ENCODE data around the gene SMIM41.
"Not testable (repeated sequence)": the region's sequence is repeated elsewhere in the genome, so short reads cannot be mapped to it uniquely, and the experiment has no call there.

SMIM41 gene

DNA sequence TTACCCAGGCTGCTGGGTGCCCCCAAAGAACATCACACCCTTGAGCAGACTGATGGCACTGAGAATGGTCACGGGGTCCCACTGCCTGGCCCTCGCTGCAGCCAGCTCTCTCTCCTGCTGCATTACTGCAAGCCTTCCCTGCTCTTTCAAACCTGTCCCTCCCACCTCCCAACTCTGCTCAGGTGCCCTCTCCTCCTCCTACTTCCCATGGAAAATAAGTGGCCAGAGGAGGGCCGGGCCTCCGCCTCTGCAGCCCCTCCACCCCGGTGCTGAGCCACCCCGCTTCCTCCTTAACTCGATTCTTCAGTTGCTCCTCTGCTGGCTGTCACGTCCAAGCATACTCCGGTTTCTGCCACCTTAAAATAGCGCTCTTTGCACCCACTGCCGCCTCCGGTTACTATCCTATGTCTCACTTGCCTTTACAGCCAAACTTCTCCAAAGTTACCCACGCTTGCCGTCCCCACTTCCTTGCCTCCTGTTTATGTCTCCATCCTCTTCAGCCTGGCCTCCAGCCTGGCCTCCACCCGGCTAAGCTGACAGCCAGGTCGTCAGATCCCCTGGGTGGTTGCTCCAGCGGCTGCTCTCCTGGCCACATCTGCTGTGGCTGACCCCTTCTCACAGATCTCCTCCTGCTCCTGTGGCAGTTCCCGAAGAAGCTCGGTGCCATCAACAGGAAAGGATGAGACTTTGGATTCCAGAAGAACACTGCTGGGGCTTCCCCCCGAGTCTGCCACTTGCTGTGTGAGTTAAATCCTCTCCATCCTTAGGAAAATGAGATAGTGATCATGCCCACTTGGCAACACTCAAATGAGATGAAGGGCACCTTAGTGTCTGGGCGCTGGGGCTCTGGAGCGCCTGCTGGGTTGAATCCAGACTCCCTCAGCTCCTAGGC lies 7.7 kb downstream of the SMIM41 start:
- DNase-seq = no peak

- no peak for DNase-seq
These were observed 8.7 kb downstream of the SMIM41 start for GRCh38 chr12:52087961-52088820.

GRCh38 chr12:52089491-52089890 lies 10.0 kb downstream of the SMIM41 start:
- DNase-seq = no peak

- no peak for DNase-seq
These were observed 10.8 kb downstream of the SMIM41 start for GRCh38 chr12:52090291-52090690.

DNA sequence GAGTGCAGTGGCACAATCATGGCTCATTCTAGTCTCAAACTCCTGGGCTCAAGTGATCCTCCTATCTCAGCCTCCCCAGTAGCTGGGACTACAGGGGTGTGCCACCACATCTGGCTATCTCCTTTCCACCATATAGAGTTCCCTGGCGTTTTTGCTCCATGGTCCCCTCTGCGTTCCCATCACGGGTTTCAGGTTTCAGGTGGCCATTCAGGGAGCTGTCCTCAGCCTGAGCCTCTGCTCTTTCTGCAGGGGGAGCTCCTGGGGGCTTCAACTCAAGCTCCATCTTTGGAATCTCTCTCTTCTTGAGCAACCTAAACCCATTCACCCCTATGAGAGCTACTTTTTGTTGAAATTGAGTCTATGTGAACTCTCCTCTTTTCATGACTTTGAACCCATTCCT lies 11.6 kb downstream of the SMIM41 start:
- no peak for DNase-seq

- no peak for DNase-seq
These were observed 12.4 kb downstream of the SMIM41 start for GRCh38 chr12:52091869-52092268.

DNA sequence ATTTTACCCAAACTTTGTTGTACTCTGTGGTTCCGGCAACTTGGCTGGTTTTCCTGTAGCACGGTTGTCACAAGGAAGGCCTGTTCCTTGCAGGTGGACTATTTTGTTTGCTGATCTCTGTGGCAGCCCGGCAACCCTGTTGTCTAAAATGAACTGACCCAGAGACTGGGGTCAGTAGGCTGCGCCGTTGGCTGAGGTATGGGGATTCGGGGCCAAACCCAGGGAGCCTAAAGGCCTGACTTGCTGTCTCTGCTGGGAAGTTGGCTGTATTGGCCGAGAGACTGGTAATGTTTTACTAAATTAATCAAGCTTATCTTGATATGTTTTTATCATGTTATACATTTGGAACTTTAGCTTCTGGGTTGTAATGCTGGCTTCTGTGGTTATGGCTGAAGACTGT lies 13.8 kb downstream of the SMIM41 start:
- DNase-seq = no peak

GRCh38 chr12:52096332-52097044 lies 17.0 kb downstream of the SMIM41 start:
- DNase-seq = no peak

- no peak for DNase-seq
These were observed 17.7 kb downstream of the SMIM41 start for GRCh38 chr12:52097045-52097666.

DNA sequence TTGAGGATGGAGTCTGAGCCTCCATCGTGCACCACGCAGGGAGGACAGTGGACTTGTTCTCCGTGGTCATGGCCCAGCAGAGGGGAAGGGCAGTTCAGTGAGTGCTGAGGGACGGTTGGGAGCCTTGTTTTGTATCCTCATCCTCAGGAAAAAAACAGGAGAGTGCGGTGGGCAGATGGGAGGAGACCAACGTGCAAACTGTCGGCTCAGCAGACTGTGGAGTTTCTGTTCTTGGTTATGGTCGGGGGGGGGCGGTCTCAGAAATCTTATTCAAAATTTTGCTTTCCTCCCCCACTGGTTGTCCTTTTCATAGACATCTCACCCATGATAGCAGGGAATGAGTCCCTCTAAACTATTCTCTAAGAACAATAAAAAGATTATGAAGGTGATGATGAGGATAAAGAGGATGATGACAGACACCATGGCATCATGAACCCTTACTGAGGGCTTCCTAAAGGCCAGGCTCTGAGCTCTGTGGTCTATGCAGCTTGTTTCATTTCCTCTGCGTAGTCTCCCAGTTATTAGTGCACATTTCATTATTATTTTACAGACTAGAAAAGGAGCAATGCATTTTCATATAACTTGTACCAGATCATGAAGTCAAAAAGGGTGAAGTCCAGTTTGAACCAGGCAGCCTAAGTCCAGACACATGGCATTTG lies 25.1 kb downstream of the SMIM41 start:
- DNase-seq = not testable (repeated sequence)

GRCh38 chr12:52116222-52117125 lies 37.0 kb downstream of the SMIM41 start:
- not testable (repeated sequence) for DNase-seq

GRCh38 chr12:52117806-52118475 lies 38.4 kb downstream of the SMIM41 start:
- not testable (repeated sequence) for DNase-seq

DNA sequence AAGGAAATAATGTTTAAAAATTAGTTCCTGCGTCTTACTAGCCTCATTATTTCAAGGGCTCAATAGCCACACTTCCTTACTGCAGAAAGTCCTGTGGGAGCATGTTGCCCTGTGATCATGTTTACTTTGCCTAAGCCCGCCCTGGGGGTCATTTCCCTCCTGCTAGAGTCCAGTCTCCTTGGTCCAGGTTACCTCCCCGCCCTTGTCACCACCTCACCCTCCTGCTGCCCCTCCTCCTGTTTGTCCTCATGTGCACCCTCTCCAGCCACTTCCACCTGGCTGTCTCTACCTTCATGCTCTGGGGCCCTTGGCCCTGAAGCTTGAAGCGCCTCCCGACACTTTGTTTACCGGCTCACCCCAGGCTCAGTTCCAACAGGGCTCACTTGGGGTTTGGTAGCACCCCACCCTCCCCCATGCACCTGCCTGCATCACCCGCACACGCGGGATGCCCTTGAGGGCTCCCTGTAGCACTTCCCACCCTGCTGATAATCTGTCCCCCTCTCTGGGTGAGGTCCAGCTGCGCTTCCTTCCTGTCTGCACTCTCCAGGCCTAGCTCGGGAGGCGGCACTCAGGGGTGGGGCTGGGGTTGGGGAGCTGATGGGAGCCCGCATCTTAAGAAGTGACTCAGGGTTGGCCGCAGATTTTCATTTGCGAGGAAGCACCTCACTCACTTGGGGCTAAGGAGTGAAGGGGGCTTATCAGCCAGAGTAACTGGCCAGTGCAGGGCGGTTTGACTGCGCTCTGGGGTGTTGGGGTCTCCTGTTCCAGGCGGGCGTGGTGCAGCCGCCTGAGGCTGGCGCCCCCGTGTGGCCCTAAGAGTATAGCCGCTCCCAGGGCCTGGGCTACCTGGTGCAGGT lies 40.1 kb downstream of the SMIM41 start:
- DNase-seq = peak; percentile 27

DNA sequence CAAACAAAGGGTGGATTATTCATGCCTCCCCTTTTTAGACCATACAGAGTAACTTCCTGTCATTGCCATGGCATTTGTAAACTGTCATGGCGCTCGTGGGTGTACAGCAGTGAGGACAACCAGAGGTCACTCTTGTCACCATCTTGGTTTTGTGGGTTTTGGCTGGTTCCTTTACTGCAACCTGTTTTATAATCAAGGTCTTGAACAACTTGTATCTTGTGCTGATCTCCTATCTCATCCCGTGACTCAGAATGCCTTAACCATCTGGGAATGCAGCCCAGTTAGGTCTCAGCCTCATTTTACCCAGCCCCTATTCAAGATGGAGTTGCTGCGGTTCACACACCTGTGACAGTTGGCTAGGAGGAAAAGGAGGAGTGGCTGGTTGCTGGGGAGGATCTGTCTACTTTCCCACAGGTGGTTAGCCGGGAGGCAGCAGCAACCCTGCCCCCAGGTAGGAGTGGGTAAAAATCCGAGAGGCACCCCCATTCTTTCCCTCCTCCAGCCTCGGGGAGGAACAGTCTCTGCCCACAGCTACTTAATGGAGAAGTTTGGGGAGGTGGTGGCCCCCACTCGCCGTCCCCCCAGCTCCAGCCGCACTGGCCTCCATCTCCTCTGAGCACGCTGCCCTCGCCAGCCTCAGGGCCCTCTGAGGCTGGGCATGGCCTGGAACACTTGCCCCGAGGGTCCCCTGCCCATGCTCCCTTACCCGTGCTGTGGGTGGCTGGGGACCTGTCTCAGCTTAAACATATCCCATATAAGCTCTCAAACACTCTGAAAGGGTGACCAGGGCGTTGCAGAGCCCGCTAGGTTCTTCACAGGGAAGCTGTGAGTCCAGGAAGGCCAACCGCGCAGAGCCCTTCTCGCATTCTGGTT lies 41.7 kb downstream of the SMIM41 start:
- no peak for DNase-seq

DNA sequence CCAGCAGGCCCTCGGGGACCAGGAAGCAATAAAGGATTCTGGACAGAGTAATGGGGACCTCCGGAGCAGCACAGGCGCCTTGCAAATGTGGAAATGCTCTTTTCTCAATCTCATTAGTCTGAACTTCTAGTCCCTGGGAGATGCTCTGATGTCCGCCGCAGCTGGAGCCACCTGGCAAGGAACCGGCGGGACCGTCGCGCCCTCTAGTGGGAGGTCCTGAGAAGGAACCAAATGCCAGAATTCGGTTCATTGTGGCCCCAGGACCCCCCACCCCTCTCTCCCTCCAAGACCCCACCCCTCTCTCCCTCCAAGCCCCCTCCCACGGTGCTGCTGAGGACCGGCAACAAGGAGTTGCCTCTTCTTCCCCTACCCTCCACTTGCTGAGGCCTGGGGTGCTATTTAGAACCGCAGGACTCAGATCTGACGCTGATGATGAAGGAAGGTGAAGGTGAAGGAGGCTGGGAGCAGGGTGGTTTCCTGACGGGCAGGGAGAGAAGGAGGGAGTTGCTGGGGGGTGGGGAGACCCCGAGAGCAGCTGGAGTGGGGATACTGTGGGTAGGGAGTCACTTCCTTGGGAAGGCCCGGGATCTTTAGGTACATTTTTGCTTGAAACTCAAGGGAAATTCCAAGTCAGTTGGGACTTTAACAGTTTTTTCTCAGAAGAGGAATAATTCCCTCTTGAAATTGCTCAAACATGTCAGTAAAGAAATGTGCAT lies 42.5 kb downstream of the SMIM41 start:
- peak; percentile 50 for DNase-seq

- no peak for DNase-seq
These were observed 43.0 kb downstream of the SMIM41 start for GRCh38 chr12:52122540-52122871.

- no peak for DNase-seq
These were observed 43.4 kb downstream of the SMIM41 start for GRCh38 chr12:52122904-52123303.

Data from fibroblast of skin of right biceps (primary cell).